Glomerular endothelial cell (primary cell): ENCODE results near the gene FAM53A. TPM values are rescaled to one million over a fixed set of nuclear protein-coding genes. Genes with fewer than 3 reads are reported as not detected.
"Not testable (repeated sequence)": the region's sequence is repeated elsewhere in the genome, so short reads cannot be mapped to it uniquely, and the experiment has no call there.

ENCODE experiments used
- DNase-seq: peaks from one replicate; pipeline ENCODE4 v3.0.0-alpha.2; 2011; ENCODE audit warnings: low read depth, low spot score; ENCODE audit errors: extremely low read depth
- total RNA-seq: library from RNA; depleted of rRNA; stranded (reverse); fragments of >200 nt; gene quantifications from 2 replicates; pipeline ENCODE4 v1.2.3, GENCODE V29; 2015

The FAM53A gene
- total RNA-seq, 1 donor from 2014 or later, result 7.8 TPM

DNA sequence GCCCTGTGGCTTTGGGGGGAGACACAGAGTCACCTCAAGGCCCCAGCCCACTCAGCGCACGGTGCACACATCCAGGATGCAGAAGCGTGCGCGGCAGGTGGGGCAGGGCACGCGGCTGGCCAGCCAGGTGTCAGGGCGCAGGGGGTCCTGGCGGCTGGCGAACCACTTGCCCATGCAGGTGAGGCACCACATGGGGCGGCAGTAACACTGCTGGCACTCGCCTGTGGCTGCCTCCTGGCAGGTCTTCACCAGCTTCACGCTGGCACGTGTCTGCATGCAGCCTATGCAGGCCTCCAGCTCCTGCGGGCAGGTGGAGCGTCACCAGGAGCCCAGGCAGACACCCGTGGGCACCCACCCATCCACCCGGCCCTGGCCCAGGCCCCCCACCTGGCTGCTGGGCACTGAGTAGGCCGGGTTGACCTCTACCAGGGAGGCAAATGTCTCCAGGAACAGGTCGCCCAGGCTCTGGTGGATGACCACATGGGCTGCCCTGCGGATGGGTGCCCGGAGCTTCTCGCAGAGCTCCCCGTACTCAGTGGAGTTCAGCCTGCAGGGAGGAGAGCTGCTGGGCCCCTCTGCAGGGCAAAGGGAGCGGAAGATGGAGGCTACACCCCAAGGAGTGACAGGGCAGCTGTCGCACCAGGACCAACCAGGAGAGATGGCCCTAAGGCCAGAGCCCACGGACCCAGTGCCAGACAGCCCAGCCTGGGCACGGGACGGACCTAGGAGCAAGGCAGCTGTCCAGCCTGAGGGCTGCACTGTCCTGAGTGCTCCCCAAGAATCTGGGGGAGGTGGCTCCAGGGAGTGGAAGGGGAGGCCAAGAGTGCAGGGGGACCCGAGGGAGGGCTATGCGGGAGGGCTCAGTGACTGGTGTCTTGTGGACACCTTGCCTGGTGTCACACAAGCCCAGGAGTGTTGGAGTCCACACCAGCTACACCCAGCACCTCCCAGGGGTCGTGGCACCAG is 33.3 kb upstream of the FAM53A start:
- no peak for DNase-seq

DNA sequence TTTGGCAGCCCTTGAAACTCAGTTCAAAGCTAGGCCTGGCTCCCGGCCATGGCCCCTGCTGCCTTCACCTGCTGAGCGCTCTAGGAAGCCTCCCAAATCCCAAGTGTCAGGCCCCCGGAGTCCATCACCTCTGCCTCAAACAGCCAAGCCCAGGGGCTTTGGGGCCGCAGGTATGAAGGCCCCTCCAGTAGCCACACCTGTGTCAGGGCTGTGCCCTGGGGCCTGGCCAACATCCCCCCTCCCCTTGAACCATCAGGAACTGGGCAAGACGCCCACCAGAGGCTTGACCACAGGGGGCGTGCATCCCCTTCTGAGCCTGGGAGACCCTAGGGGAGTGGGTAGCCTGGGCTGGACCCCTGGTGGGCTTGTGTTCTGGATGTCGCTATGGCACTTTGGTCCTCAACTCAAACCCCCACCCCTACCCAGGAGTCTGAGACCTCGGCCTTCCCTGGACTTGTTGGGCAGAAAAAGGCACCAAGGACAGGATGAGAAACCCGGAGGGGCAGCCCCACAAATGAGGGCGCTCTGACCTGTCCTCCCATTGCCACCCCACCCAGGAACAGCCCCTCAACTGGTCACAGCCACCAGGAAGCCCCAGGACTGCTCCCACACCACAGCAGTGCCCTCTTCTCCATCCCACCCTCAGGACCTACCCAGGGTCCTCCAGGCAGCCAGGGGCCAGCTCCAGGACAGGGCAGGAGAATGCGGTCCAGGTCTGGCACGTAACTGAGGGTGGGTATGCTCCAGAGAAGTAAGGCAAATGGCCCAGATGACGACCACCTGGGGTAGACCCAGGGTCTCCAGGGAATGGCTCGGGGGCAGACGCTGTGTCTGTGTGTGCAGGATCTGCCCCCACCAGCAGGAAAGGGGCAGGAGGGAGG is 32.2 kb upstream of the FAM53A start:
- DNase-seq, result no peak

DNA sequence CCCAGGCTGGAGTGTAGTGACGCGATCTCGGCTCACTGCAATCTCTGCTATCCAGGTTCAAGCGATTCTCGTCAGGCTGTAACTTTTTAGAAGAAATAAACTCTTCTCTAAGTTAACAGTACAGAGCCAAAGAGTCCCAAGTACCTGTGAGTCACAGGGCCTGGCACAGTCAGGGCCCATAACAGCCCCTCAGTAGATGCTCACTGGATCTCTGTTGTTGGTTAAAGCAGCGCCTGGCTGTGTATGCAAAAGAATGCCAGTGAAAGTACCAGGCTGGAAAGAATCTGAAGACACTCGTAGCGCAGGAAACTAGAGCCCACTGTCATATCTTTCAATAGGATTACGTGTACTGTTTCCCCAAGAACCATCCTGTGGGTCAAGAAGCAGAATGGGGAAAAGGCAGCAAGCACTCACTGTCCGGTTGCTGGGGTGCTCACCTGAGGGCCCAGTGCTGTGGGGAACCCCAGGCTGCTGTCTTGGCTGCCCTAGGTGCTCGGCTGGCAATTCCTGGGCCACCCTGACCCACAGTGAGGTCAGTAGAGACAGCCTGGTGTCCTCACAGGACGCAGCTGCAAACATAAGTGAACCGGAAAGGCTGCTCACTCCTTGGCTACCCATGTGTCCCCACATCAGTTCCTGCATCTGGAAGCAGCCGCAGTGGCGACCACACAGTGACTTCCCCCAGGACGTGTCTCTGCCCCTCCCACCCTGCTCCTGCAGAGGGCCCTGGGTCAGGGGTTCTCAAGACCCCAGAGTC is 31.1 kb upstream of the FAM53A start:
- no peak for DNase-seq

DNA sequence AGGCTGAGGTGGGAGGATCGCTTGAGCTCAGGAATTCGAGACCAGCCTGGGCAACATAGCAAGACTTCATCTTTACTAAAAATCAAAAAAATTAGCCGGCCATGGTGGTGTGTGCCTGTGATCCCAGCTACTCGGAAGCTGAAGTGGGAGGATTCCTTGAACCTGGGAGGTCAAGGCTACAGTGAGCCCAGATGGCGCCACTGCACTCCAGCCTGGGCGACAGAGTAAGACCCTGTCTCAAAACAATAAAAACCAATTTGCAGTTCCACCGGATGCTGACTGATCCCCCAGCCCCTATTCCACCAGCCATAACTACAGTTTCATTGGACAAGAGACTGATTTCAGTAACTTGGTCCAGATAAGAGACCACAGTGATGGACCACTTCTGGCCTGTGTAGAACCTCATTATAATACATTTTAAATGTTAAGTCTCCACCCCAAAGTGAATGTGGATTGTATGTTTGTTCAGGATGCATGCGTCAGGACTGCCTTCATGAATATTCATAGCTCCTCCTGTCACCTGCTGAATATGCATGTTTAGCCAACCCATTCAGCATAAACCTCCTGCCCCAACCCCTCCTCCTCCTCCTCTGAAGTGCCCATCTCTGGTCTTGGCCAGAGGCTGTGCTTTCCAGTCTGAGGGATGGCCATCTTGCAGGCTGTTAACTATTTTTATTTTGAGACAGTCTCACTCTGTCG is 30.3 kb upstream of the FAM53A start:
- no peak for DNase-seq

DNA sequence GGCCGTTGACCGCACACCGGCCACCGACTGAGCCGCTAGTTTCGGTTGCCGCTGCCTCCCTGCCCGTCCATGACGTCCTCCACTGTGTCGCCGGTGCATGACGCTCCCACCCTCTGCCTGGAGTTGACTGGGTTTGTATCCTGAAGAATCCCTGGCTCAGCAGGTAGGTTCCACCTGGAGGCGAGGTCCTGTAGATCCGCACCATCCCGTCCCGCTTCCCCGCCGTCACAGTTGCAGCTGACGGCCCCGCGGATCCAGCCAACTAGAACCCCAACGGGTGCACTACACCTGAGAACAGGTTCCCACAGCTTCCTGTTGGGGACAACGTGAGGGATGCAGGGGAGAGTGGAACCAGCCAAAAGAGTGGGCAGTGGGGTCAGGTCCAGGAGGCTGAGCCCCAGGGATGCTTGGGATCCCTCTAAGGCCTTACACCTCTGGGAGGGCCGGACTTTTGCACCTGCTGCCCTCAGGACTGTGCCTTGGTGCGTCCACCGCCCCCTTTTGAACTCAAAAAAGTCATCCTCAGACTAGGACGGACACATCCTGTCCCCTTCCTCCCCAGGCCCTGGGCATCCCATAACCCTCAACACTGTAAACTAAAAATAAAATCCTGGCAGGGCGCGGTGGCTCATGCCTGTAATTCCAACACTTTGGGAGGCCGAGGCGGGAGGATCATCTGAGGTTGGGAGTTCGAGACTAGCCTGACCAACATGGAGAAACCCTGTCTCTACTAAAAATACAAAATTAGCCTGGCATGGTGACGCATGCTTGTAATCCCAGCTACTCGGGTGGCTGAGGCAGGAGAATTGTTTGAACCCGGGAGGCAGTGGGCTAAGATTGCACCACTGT is 29.1 kb upstream of the FAM53A start:
- DNase-seq, result no peak

DNA sequence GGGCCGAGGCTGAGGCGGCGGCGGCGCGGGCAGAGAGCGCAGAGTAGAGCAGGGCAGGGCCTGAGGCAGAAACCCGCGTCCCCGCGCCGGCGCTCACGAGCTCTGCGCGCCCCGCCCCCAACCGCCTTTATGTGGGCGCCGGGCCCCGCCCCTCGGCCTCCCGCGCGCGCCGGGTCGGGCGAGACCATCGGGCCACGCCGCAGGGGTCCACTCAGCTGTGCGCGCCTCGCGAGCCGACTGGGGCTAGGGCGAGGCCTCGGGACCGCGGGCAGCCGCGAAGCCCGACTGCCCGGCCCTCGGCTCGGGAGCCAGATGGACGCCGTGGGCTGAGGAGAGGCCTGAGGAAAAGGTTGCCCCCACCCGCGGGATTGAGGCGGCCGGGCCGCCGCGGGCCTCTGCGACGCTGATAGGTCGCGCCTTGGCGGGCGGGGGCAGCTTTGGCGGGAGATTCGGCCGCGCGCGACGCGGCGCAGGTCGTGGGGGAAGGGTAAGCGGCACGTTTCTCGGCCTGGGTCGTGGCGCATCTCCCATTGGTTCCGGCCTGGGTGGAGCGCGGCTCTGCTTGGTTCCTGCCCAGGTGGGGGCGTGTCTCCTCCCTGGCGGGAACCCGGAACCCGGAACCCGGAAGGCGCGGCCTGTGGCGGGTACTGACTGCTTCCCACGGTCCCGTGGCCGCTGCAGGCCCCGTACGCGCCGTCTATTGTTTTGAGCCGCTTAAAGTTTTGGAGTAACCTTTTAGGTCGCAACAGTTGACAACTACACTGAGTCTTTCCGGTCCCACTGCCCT is 28.3 kb upstream of the FAM53A start, which contains the start of gene SLBP:
Gene SLBP, minus strand, starts transcription at position 104 of the 787 bp plus-strand sequence. CDS start 131 bp downstream, outside the sequence.
- no peak for DNase-seq

DNA sequence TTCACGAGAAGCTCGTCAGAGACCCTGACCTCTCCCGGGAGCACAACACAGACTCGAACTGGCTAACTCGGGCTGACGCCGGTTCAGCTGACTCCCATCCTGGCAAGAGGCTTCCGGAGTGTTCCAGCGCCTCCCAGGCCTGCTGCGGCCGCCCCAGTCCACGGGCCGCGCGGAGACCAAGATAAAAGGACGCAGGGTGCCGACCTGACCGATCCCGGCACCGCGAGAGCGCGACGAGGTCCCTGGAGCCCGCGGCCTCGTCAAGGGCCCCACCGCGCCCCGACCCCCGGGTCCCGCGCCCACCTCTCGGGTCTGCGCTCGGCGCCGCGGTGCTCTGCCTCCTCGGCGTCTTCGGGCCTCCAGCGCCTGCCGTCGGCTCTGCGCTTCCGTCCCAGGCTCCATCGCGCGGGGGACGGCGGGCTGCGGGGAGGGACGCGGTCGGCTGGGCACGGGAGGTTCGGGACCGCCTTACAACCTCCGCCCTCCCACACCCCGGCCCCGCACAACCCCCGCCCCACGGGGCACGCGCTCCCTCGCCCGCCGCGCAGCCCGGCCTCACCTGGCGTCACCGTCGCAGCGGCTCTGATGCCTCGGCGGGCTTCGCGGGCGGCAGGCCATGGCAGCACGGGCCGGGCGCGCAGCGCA is 27.6 kb upstream of the FAM53A start:
- DNase-seq, result no peak

DNA sequence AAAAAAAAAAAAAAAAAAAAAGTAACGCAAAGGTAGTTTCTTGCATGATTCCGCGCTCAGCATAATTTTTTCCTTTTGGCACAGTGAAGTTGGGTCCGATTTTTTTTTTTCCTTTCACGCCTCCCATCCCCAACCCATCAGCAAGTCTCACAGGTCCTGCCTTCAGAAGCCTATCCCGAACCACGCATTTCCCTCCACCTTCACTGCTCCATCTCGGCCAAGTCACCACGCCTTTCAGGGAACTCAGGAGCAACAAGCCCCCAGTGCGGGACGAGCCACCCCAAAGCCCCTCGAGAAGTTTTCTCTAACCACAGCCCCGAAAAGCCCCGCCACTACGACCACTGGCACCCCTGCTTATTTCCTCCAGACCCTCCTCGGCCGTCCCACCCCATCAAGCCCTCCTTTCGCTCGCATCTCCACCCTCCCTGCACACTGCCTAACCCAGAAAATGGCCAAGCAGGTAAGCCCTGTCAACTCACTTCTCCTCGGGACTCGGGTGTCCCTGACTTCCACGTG is 27.0 kb upstream of the FAM53A start:
- no peak for DNase-seq

DNA sequence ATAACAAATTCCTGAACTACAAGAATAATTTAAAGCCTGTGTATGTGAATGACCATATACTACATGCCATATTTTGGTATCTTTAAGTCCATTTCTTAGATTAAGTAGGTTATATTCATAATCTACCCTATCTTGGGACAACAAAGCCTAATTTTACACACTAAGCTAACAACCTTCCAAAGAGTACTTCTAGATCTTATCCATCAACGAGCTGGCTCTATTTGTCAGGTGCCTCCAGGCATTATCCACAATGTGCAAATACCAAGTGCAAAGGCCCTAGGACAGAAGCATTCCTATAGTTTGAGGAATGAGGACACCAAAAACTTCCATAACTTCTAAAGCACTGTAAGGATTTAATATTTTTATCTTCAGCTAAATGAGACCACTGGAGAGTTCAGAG is 24.5 kb upstream of the FAM53A start:
- no peak for DNase-seq

DNA sequence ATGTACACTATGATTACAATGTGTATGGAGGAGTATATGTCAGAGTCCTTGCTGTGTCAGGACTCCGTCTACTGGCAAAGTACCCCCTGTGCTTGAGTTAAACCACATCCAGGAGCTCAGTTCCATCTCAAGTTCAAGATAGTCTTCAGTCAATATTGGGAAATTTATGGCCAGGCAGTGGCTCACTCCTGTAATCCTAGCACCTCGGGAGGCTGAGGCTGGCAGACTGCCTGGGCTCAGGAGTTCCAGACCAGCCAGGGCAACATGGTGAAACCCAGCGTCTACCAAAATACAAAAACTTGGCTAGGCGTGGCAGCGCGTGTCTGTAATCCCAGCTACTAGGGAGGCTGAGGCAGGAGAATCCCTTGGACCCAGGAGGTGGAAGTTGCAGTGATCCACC is 22.2 kb upstream of the FAM53A start:
- no peak for DNase-seq

DNA sequence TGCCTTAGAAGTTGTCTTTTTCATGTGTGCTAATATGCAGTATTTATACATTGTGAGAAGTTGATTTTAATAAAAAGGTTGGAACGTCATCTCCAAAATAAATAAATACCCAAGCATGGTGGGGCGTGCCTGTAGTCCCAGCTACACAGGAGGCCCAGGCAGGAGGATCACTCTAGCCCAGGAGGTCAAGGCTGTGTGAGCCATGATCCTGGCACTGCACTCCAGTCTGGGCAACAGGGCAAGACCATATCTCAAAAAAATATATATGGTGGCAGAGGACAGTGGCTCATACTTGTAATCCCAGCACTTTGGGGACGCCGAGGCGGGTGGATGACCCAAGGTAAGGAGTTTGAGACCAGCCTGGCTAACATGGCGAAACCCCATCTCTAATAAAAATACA is 21.6 kb upstream of the FAM53A start:
- no peak for DNase-seq

DNA sequence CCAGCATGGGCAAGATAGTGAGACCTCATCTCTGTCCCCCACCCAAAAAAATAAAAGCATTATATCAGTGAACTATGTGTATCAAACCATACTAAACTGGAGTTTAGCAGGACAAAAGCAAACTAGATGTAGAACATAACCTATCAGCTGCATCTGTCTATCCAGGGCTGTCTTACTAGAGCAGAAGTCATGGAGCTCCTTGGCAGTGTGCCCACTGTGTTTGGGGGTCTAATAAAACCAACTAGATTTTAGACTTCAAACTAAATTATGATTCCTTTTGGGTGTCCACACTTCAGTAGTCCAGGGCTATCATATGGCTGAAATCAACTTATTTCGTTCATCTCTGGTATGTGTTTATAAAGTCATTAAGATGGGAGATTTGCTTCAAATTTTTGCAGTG is 19.8 kb upstream of the FAM53A start:
- DNase-seq, result no peak

DNA sequence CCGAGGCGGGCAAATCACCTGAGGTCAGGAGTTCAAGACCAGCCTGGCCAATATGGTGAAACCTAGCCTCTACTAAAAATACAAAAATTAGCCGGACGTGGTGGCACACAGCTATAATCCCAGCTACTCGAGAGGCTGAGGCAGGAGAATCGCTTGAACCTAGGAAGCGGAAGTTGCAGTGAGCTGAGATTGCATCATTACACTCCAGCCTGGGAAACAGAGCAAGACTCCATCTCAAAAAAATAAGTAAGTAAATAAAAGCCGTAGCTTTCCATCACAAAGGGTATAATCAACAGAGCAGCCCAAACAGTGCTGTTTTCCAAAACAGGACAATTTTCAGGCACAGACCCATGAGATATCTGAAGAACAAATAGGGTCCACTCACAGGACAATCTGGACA is 17.6 kb upstream of the FAM53A start:
- DNase-seq, result not testable (repeated sequence)

DNA sequence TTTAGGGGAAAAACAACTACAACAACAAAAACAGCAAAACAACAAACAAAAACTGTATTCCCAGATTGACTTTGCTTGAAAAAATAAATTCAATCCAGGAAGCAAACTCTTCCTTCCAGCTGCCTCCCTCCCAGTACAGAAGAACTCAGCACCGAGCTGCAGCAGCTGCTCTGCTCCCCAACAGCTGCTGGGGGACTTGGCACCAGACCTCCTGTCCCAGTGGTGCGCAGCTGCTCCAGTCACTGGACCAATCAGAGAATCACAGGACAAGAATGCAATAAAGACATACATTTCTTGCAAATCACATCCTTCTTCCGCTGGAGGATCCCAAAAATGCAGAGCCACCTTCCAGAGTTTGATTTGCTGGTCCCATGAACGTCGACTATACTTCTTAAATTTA is 11.8 kb upstream of the FAM53A start:
- no peak for DNase-seq

DNA sequence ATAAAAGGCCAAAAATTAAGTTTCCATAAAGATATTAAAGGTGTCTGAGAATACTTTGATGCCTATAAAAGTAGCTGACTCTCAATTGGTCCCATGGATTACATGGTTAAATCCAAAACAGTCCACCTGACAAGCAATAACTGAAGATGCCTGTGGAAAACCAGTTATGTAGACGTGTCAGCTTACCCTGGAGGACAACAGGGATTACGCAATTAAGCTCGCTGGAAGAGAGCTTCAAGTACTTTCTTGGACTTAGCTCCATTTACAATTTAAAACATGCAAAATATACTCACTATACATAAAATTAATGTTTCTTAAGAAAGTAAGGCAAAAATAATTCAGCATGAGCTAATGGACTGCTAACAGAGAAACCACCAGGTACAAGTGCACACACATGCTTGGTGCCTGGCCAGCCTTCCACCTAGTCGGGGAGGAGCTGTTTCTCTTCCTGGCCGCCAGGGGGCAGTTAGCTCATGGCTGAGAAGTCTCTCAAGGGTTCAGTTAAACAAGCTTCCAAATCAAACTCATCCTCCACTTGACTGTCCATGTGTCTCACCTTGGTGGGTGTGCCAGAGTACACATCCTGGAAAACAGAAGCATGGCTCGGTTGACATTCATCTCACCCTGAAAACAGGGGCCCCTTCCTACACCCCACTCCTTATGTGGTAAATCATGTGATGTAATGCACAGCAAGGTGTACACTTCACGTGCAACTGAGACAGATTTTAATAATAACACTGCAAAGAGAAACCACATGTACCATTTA is 9.2 kb upstream of the FAM53A start:
- no peak for DNase-seq

DNA sequence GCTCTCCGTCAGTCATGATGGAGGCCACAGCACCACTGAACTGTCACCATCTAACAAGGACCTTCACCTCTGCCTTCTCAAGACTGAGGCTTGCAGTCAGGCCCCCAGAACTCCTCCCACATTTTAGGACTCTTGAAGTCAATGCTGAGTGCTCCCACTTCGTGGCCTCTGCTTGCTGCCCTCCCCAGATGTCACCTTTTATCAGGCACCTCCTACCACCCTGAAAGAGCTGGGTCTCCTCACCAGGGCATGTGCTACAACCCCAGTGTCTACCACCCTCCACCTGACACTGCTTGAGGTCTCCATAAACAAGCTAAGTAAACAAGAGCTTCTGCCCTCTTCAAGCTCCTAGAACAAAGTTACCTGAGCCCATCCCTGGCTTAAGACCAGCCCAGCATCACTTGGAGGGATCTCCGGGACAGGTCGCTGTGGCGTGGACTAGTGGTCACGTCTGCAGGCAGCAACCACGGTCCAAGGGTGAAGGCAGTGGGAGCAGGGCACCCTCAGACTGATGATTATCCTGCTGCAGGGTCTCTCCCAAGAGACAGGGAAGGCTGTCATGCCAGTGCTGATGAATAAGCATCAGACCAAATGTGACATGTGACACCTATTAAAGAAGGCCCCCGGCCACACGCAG is 7.7 kb upstream of the FAM53A start:
- DNase-seq, result no peak

DNA sequence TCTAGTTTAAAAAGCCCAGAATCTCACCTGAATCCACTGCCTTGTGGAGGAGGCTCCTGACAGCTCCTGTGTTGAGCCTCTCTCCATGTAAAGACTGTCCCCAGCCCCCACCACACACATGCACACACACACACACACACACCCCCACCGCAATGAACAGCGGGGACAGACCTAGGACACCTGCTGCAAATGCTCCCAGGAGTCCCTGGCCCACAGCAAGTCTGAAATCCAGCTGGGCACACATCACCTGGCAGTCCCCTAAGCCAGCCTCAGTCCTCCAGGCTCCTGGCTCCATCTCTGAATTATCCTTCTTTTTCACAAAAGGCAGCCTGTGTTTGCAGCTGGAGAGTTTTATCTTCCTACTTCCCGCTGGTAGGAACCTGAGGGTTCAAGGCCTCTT is 6.6 kb upstream of the FAM53A start:
- DNase-seq, result no peak
